Measurements from ENCODE around the gene RDX.

RDX gene

DNA sequence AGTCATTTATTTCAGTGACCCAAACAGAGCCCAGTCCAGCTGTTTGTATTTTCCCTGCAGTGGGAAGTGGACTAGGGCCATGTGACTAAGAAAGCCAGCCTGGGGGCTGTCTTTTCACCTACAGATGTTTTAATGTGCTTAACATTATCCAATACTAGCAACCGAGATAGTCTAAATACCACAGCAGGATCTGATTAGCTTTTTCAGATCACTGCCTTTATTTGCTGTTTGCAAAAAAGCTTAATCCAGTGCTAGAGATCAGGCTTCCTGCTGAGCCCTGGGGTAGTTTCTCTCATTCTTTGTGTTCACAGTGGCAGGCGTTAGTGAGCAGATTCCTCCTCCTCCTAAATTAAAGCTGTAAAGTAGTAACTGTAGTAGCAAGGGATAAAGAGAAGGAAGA lies 168.3 kb downstream of the RDX start:
- TF ChIP-seq FOXM1 (IDR thresholded peaks at IDR 0.05; ENCODE audit: borderline replicate concordance, low read depth) (no peak), TCF12 (IDR thresholded peaks at IDR 0.05; ENCODE audit: low read depth) (no peak), TEAD4 (IDR thresholded peaks at IDR 0.05) (no peak), CREB1 (IDR thresholded peaks at IDR 0.05; ENCODE audit: low read depth) (no peak), EP300 (IDR thresholded peaks at IDR 0.05; ENCODE audit: borderline replicate concordance) (no peak), NFIC (IDR thresholded peaks at IDR 0.05) (no peak), CEBPB (IDR thresholded peaks at IDR 0.05) (no peak), ZBTB7A (IDR thresholded peaks at IDR 0.05; ENCODE audit: low read depth) (no peak), EGR1 (IDR thresholded peaks at IDR 0.05) (no peak), TAF1 (IDR thresholded peaks at IDR 0.05; ENCODE audit: low read depth) (no peak), RAD21 (IDR thresholded peaks at IDR 0.05; ENCODE audit: low read depth) (no peak), YY1 (IDR thresholded peaks at IDR 0.05; ENCODE audit: low read depth) (no peak)
- TF ChIP-seq, protein P1, sequence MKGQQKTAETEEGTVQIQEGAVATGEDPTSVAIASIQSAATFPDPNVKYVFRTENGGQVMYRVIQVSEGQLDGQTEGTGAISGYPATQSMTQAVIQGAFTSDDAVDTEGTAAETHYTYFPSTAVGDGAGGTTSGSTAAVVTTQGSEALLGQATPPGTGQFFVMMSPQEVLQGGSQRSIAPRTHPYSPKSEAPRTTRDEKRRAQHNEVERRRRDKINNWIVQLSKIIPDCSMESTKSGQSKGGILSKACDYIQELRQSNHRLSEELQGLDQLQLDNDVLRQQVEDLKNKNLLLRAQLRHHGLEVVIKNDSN (IDR thresholded peaks at IDR 0.05): no peak
- TF ChIP-seq, protein P2, sequence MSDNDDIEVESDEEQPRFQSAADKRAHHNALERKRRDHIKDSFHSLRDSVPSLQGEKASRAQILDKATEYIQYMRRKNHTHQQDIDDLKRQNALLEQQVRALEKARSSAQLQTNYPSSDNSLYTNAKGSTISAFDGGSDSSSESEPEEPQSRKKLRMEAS (IDR thresholded peaks at IDR 0.05): no peak
- TF ChIP-seq, protein P3, sequence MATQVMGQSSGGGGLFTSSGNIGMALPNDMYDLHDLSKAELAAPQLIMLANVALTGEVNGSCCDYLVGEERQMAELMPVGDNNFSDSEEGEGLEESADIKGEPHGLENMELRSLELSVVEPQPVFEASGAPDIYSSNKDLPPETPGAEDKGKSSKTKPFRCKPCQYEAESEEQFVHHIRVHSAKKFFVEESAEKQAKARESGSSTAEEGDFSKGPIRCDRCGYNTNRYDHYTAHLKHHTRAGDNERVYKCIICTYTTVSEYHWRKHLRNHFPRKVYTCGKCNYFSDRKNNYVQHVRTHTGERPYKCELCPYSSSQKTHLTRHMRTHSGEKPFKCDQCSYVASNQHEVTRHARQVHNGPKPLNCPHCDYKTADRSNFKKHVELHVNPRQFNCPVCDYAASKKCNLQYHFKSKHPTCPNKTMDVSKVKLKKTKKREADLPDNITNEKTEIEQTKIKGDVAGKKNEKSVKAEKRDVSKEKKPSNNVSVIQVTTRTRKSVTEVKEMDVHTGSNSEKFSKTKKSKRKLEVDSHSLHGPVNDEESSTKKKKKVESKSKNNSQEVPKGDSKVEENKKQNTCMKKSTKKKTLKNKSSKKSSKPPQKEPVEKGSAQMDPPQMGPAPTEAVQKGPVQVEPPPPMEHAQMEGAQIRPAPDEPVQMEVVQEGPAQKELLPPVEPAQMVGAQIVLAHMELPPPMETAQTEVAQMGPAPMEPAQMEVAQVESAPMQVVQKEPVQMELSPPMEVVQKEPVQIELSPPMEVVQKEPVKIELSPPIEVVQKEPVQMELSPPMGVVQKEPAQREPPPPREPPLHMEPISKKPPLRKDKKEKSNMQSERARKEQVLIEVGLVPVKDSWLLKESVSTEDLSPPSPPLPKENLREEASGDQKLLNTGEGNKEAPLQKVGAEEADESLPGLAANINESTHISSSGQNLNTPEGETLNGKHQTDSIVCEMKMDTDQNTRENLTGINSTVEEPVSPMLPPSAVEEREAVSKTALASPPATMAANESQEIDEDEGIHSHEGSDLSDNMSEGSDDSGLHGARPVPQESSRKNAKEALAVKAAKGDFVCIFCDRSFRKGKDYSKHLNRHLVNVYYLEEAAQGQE (IDR thresholded peaks at IDR 0.05; ENCODE audit: low read depth): no peak

GRCh38 chr11:110126936-110127335 lies 169.5 kb downstream of the RDX start:
- TF ChIP-seq TCF12 (IDR thresholded peaks at IDR 0.05; ENCODE audit: low read depth): no peak
- no peak for TF ChIP-seq YY1 (IDR thresholded peaks at IDR 0.05; ENCODE audit: low read depth)
- TF ChIP-seq NFIC (IDR thresholded peaks at IDR 0.05): no peak
- TF ChIP-seq CREB1 (IDR thresholded peaks at IDR 0.05; ENCODE audit: low read depth): no peak
- no peak for TF ChIP-seq EGR1 (IDR thresholded peaks at IDR 0.05)
- TF ChIP-seq FOXM1 (IDR thresholded peaks at IDR 0.05; ENCODE audit: borderline replicate concordance, low read depth): no peak
- no peak for TF ChIP-seq EP300 (IDR thresholded peaks at IDR 0.05; ENCODE audit: borderline replicate concordance)
- TF ChIP-seq TAF1 (IDR thresholded peaks at IDR 0.05; ENCODE audit: low read depth): no peak
- no peak for TF ChIP-seq CEBPB (IDR thresholded peaks at IDR 0.05)
- TF ChIP-seq, protein P3 (IDR thresholded peaks at IDR 0.05; ENCODE audit: low read depth): no peak
- TF ChIP-seq ZBTB7A (IDR thresholded peaks at IDR 0.05; ENCODE audit: low read depth): no peak
- TF ChIP-seq, protein P1 (IDR thresholded peaks at IDR 0.05): no peak
- no peak for TF ChIP-seq TEAD4 (IDR thresholded peaks at IDR 0.05)
- TF ChIP-seq, protein P2 (IDR thresholded peaks at IDR 0.05): no peak
- no peak for TF ChIP-seq RAD21 (IDR thresholded peaks at IDR 0.05; ENCODE audit: low read depth)

GRCh38 chr11:110125632-110126031 lies 170.8 kb downstream of the RDX start:
- TF ChIP-seq RAD21 (IDR thresholded peaks at IDR 0.05; ENCODE audit: low read depth) (no peak), EP300 (IDR thresholded peaks at IDR 0.05; ENCODE audit: borderline replicate concordance) (no peak), TCF12 (IDR thresholded peaks at IDR 0.05; ENCODE audit: low read depth) (no peak), FOXM1 (IDR thresholded peaks at IDR 0.05; ENCODE audit: borderline replicate concordance, low read depth) (no peak), EGR1 (IDR thresholded peaks at IDR 0.05) (no peak), CEBPB (IDR thresholded peaks at IDR 0.05) (no peak), CREB1 (IDR thresholded peaks at IDR 0.05; ENCODE audit: low read depth) (no peak), TAF1 (IDR thresholded peaks at IDR 0.05; ENCODE audit: low read depth) (no peak), NFIC (IDR thresholded peaks at IDR 0.05) (no peak), TEAD4 (IDR thresholded peaks at IDR 0.05) (no peak)
- TF ChIP-seq, protein P2 (IDR thresholded peaks at IDR 0.05): no peak
- TF ChIP-seq, protein P1 (IDR thresholded peaks at IDR 0.05): no peak
- TF ChIP-seq, protein P3 (IDR thresholded peaks at IDR 0.05; ENCODE audit: low read depth): no peak
